ENCODE data around the gene UBAP2L.
"Not testable (repeated sequence)": the region's sequence is repeated elsewhere in the genome, so short reads cannot be mapped to it uniquely, and the experiment has no call there.

UBAP2L gene

DNA sequence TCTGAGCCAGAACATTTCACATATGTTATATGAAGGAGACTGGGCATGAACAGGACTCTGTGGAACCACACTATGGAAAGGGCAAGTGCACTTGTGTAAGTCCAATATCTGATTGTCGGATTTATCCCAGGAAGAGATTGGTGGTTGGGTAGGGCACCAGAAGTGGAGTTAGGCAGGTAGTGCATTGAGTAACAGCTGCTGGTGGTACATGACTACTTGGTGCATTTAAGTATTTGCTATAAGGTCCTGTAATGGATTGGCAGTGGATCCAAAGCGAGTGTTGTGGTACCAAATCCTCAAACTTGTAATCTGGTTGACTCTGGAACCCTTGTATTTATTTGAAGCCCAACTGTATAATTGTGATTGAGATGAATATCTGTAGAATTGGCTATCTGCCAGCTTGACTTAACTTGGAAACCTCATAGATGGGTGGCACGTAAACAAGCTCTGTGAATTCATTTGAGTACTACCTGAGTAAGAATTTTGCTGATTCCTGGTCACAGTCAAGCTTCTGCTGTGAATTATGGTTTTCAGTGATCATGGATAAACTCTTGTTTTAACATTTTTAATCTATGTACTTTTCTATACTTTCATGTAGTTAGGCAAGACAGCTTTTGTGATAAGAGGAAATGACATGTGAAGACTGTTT is 21.1 kb downstream of the UBAP2L start:
- no peak for DNase-seq

DNA sequence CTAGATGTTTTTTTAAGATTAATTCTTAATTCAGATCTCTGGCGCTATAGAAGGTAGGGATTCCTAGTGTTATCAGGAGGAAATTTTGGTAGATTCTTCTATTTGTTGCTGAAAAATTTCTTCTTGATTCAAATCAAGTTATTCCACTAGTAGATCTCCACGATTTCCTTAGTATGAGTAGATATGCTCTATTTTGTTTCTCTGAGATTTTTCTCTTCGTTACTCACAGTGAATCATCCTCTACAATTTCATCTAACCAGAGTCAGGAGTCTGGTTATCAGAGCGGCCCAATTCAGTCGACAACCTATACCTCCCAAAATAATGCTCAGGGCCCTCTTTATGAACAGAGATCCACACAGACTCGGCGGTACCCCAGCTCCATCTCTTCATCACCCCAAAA is 32.9 kb downstream of the UBAP2L start:
- DNase-seq: no peak

DNA sequence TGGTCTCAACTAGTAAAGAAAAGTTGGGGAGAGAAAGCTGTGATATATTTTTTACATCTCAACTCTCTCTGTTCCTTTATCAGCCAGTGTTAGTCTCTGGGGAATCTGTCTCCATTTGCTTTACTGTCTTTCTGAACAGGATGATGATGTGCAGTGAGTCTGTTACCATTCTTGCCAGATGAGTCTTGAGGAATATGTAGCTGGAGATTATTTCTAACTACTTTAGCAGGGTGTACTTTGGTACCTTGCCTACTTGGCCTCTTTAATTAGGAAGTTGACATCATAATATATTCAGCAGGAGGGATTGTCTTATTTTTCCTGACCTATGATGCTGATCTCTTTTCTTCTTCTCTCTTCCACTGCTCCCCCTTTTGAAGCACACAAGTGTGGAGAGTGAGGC is 35.9 kb downstream of the UBAP2L start:
- no peak for DNase-seq

DNA sequence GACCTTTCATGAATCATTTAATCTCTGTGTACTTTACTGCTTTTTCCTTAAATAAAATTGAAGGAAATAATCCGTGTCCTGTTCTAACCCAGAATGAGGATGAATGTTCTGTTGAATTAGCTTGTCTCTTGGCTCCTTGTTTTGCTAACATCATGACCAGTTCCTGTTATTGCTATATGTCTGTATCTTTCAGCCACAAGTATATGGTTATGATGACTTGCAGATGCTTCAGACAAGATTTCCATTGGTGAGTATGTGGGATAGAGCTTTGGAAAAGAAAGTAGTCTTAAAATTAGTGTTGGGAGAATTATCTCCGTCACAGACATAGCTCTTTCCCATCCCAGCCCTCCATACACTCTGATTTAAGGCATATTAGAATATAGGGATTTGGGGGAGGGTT is 38.0 kb downstream of the UBAP2L start:
- no peak for DNase-seq

DNA sequence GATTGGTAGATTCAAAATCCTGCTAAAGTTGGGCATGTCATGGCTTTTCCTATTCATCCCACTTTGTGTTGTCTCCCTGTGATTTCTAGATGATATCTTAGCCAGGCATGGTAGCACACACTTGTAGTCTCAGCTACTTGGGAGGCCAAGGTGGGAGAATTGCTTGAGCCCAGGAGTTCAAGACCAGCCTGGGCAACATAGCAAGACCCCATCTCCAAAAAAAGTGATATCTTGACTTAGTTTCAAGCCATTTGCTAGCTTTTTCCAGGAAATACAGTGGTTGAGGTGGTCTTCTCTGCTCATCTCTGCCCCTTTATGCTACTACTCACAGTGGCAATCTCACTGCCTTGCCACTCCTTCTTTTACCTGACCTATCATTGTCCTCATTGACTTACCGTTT is 39.4 kb downstream of the UBAP2L start:
- DNase-seq: no peak

DNA sequence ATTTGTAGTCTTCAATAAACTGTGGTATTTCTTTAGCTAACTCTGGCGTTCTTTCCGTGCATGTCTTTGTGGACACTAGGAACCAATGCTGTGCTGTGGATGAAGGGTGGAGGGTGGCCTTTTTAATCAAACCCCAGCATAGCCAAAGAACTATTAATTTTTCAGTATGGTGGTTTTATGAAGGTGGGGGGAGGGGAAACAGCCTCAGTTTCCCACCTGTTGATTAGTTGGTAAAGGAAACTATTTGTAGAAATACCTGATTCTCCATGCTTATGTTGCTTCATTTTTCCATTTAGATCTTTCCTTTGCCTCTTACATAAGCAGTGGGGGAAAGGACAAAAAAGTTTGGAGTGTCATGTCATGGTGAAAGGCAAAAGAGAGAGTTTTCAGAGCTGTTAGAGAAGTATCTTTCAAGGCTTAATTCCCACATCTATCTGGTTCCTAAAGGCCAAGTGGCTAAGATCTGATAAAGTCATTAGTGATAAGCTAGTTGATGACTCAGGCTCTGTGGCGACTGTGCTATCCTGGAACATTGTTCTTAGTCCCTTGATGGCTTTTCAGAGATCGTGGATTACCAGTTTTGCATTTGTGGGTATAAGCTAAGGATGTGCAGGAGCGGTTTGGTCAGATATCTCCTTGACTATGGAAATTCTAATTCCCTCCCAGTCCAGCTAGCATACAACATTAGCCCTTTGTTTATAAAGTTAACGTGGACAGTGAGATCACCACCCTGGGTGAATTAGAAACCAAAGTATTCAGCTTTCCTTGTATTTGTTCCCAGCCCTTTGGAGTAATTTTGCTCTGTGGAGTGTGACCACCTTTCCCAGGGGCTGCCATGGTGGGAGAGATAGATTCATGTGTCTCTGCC is 42.9 kb downstream of the UBAP2L start:
- no peak for DNase-seq

DNA sequence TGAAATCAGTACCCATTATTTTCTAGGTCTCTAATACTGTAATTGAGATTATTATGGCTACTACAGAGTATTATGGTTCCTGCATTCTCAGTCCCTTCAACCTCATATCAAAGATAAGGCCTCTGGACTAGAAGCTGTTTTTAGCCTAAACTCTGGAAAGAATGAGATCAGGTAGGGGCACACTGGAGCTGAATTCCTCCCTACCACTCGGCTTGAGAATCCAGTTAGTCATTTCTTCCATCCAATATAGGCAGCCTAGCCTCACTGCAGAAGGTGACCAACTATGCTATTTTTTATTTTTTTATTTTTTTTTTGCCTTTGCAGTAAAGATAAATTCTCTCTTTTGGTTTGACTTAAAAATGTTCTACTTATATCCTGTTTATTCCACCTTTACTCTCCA is 43.7 kb downstream of the UBAP2L start:
- no peak for DNase-seq

DNA sequence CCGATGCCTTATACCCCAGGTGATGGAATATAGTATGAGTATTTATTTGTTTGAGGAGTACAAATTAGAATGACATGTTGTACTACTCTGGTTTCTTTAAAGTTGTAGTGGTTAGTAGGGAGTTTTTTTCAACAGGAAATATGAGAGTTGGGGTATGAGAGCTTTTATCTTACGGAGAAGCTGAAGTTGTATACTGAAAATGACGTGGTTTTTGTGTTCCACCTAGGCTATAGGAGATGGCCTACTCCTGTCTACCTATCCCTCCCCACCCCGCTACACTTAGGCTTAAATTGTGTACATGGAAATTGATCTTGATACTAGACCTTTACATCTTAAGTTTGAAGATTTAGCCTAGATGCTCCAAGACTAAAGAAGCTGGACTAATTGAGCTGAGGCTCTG is 44.8 kb downstream of the UBAP2L start:
- peak; percentile 64 for DNase-seq

DNA sequence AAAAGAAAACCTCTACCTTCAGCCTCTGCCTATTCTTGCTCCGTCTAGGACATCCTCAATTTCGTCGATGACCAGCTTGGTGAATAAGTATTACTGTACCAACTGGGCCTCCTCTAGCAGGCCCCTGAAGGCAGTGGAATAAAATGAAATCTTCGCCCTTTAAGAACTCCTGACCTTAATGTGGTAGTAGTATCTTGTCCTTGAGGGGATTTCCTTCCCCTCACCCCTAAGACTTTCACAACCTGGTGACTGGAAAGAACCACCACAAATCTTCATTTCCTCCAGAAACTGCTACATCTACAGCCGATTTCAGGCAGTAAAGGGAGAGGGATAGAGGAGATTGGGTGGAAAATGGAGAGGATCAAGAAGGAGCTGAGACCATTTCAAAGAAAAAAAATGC is 50.1 kb downstream of the UBAP2L start:
- no peak for DNase-seq

DNA sequence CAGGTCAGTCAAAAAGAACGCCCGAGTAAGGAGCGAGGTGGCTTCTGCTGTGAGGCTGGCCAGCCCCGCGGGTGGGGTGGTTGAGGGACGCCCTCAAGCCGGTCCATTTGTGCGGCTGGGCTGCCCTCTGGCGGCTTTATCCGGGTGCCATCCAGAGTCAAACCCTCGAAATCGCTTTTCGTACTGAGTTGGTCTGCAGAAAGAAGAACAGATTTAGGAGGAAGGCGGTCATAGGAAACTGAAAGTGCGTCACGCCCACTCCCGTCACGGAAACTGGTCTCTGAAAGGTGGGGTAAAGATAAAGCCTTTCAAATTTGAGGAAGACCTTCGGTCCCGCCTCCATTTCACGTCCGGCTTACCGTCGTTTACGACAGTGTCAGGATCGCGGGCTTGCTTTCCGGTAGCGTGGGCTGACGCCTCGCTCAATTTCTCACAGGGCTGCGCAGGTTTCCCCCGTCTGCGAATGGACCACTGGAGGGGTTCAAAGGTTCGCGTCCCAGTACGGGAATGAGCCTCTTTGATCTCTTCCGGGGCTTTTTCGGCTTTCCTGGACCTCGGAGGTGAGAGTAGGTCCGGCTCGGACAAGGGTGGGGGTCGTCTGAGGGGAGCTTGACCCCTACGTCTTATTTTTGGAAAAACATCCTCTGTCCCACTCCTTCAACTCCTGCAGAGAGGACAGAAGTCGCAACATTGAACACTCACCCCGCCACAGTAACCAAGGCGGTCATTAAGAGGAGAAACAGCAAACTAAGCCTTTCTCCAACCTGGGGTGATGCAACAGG is 51.7 kb downstream of the UBAP2L start, which contains the start of gene HAX1:
HAX1 (plus strand) TSS at position 413 of the 782 bp plus-strand sequence; CDS start at position 508, 95 bp downstream.
- peak; percentile 97 for DNase-seq

DNA sequence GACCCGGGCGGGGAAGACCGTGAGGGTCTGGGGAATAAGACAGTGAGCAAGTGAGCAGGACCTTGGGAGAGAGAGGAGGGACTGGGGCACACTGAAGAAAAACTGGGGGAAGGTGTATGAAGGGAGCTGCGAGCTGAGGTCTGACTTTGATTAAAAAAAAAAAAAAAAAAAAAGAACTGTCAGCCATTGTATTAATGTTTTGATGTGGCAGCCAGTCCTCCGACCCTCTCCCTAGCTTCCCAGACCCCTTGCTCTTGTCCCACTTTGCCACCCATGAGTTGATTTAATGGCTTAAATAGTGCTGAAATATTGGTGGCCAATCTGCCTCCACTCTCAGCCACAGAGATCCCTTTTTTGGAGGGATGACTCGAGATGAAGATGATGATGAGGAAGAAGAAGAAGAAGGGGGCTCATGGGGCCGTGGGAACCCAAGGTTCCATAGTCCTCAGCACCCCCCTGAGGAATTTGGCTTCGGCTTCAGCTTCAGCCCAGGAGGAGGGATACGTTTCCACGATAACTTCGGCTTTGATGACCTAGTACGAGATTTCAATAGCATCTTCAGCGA is 52.3 kb downstream of the UBAP2L start:
- no peak for DNase-seq

DNA sequence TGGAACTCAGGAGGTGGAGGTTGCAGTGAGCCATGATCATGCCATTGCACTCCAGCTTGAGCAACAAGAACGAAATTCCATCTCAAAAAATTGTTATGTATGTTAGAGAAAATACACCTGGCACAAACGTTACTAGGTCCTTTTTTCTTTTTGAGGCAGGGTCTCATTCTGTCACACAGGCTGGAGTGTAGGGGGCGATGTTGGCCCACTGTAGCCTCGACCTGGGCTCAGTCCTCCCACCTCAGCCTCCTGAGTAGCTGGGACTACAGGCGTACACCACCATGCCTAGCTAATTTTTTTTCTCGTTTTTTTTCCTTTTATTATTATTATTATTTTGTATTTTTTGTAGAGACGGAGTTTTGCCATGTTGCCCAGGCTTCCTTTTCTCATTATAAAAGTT is 56.0 kb downstream of the UBAP2L start:
- no peak for DNase-seq

DNA sequence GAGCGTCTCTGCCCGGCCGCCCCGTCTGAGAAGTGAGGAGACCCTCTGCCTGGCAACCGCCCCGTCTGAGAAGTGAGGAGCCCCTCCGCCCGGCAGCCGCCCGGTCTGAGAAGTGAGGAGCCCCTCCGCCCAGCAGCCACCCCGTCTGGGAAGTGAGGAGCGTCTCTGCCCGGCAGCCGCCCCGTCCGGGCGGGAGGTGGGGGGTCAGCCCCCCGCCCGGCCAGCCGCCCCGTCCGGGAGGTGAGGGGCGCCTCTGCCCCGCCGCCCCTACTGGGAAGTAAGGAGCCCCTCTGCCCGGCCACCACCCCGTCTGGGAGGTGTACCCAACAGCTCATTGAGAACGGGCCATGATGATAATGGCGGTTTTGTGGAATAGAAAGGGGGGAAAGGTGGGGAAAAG is 66.8 kb downstream of the UBAP2L start:
- not testable (repeated sequence) for DNase-seq

DNA sequence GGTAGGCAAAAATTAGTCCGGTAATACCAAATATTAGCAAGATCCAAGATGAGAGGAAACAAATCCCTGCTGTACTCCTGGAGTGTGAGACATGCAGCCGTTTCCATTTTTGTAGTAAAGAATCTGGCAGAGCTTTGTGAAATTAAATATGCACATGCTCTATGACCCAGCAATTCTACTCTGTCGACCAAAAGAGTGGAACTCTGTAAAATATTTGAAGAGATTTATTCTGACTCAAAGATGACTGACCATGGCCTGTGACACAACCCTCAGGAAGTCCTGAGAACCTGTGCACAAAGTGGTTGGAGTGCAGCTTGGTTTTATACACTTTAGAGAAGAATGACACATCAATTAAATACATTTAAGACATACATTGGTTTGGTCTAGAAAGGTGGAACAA is 67.9 kb downstream of the UBAP2L start:
- DNase-seq: no peak

DNA sequence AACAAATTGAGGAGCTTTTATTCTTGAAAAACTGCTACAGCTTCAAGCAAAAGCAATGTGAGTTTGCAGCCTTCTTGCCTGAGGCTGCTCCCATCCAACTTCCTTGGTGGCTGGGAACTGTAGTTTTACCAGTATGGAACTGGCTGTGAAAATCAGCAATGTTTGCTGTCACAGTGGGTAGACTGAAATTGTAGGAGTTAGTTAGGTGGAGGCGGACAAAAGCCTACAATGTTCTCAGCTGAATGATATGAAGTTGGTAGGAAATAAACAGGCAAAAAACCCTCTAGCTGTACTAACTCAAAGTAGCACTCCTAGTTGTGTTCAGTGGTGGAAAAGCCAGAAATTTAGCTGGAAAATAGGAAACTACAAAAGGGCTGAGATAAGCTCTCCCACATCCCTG is 70.2 kb downstream of the UBAP2L start:
- DNase-seq: no peak

DNA sequence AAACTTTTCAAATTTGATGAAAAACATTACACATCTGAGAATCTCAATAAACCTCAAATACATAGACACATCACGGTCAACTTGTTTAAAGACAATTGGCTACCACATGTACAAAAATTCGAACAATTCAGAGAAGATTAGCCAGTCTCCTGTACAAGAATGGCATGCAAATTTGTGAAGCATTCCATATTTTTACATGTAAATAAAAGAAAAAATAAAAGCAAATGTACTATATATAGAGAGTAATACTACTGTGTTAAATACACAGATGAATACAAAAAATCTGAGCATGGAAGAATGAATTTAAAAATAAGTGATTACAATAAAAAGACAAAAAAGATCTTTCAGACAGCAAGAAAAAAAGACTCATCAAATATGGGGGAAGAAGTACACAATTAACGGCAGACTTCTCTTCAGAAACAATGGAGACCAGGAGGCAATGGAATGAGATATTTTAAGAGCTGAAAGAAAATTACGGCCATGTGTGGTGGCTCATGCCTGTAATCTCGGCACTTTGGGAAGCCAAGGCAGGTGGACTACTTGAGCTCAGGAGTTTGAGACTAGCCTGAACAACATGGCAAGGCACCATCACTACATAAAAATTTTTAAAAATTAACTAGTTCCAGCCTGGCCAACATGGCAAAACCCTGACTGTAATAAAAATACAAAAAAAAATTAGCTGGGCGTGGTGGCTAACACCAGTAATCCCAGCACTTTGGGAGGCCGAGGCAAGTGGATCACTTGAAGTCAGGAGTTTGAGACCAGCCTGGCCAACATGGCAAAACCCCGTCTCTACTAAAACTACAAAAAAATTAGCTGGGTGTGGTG is 74.9 kb downstream of the UBAP2L start:
- DNase-seq: no peak

DNA sequence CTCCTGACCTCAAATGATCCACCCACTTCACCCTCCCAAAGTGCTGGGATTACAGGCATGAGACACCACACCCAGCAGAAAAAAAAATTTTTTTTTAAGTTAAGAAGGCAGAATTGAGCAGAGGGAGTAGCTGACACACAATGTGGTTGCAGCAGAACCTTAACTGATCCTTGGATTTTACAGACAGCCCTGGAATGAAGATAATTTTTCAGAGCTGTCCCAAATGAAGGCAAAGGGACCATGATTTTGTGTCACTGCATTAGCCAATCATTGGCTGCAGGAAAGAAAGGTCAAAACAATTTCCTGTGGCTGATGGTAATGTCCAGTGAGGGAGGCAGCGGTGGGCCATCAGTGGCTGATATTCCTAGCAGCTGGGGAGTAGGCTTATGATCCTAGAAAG is 80.8 kb downstream of the UBAP2L start:
- DNase-seq: no peak

DNA sequence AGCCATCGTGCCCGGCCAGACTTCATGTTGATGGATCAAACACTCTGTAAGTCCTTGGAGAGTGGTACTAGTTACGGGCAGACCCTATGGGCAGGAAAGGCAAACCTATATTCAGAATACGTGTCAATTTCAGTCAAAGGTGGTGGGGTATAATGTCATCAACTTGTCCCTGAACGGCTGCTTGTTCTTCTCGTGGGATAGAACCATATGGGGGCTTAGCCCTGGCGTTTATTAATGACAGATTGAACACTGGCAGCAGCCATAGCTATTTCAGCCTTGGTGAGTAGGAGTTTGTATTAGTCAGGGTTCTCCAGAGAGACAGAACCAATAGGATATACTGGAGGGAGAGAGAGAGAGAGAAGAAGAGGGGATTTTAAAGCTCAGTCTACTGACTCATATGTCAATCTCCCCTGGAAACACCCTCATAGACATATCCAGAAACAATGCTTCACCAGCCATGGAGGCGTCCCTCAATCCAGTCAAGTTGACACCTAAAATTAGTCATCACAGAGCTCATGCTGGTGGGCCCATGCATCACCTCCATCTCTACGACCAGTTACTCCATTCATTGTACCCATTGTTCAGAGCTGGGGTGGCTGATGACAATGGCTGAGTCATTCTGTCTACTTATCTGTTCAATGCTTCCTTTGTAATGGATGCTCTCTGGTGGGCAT is 84.0 kb downstream of the UBAP2L start:
- no peak for DNase-seq

DNA sequence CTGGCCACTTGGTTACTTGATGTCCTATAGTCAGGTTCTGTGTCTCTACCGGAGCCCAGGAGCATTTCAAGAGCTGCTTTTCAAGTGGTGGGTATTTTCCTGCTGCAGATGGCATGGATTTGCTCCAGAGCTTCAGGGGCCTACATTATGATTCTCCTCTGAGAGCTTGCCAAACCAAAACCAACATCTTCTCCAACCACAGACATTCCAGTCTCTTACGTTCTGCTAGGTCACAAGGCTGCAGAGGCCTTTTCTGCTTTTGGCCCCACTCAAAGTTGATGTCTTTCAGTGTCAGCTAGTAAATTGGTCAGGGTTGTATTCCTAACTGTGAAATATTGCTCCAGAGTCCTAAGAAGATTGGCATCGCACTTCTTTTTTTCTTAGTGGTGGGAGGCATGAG is 85.4 kb downstream of the UBAP2L start:
- DNase-seq: no peak

DNA sequence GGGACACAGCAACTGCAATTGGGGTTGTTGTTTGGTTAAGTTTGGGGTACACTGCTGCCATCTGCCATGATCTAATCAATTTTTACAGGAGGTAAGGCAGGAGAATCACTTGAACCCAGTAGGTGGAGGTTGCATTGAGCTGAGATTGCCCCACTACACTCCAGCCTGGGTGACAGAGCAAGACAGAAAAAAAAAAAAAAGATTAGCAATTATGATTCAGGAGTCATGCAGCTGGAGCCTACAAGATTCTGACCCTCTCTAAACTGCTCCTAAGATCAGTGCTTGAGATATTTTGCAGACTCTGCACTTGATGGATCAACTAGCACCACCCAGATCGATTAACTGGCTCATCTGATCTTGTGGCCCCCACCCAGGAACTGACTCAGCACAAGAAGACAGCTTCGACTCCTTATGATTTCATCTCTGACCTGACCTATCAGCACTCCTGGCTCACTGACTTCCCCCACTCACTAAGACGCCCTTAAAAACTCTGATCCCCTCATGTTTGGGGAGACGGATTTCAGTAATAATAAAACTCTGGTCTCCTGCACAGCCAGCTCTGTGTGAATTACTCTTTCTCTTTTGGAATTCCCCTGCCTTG is 87.0 kb downstream of the UBAP2L start:
- not testable (repeated sequence) for DNase-seq

DNA sequence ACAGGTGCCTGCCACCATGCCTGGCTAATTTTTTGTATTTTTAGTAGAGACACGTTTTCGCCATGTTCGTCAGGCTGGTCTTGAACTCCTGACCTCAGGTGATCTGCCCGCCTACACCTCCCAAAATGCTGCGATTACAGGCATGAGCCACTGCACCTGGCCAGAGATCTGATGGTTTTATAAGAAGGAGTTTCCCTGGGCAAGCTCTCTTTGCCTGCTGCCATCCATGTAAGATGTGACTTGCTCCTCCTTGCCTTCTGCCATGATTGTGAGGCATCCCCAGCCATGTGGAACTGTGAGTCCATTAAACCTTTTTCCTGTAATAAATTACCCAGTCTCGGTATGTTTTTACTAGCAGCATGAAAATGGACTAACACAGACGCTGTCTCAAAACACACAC is 88.4 kb downstream of the UBAP2L start:
- DNase-seq: not testable (repeated sequence)

Data from central memory CD4-positive, alpha-beta T cell (primary cell).